Hematopoietic multipotent progenitor cell treated with erythropoietin and hydrocortisone succinate and interleukin-3 and kit ligand, for 15 days (in vitro differentiated cells): Measurements from ENCODE around the gene RFNG.
"Not testable (repeated sequence)": the region's sequence is repeated elsewhere in the genome, so short reads cannot be mapped to it uniquely, and the experiment has no call there.

Experiments
- DNase-seq: peaks from one replicate; pipeline ENCODE4 v3.0.0-alpha.2; 2015; ENCODE audit warnings: low spot score

Gene RFNG

GRCh38 chr17:82042649-82043048, 9.0 kb downstream of the RFNG start:
- DNase-seq, result no peak

GRCh38 chr17:82041144-82041814, 10.3 kb downstream of the RFNG start:
- DNase-seq, result no peak

- DNase-seq, result no peak
Observed at GRCh38 chr17:82039695-82040299, 11.8 kb downstream of the RFNG start.

- not testable (repeated sequence) for DNase-seq
Observed at GRCh38 chr17:82038796-82039409, 12.7 kb downstream of the RFNG start.

GRCh38 chr17:82037889-82038195, 13.8 kb downstream of the RFNG start:
- no peak for DNase-seq

GRCh38 chr17:82037092-82037888, 14.3 kb downstream of the RFNG start, which contains the start of gene DCXR:
Gene DCXR, minus strand, starts transcription at chr17:82037697. Its CDS starts 15 bp downstream, at chr17:82037682.
- peak; percentile 94 for DNase-seq

GRCh38 chr17:82036634-82037091, 14.9 kb downstream of the RFNG start:
- DNase-seq, result no peak

GRCh38 chr17:82035956-82036633, 15.5 kb downstream of the RFNG start:
- no peak for DNase-seq

- DNase-seq, result no peak
Observed at GRCh38 chr17:82035488-82035887, 16.1 kb downstream of the RFNG start.

GRCh38 chr17:82034371-82035011, 17.1 kb downstream of the RFNG start:
- DNase-seq, result no peak

GRCh38 chr17:82033359-82034085, 18.1 kb downstream of the RFNG start:
- DNase-seq, result no peak

- no peak for DNase-seq
Observed at GRCh38 chr17:82031885-82032627, 19.6 kb downstream of the RFNG start.

- DNase-seq, result no peak
Observed at GRCh38 chr17:82031303-82031884, 20.2 kb downstream of the RFNG start, which contains the start of gene RAC3. Gene RAC3, plus strand, starts transcription at chr17:82031678. Its CDS starts 84 bp downstream, at chr17:82031762.

- DNase-seq, result peak; percentile 70
Observed at GRCh38 chr17:82030470-82031302, 20.9 kb downstream of the RFNG start.

GRCh38 chr17:82029990-82030469, 21.6 kb downstream of the RFNG start:
- DNase-seq, result no peak

- DNase-seq, result no peak
Observed at GRCh38 chr17:82029391-82029790, 22.2 kb downstream of the RFNG start.

GRCh38 chr17:82028966-82029365, 22.6 kb downstream of the RFNG start:
- no peak for DNase-seq

GRCh38 chr17:82028246-82028645, 23.4 kb downstream of the RFNG start:
- DNase-seq, result no peak
